ENCODE data around the gene KCNIP4. TPM values are rescaled to one million over a fixed set of nuclear protein-coding genes. Genes with fewer than 3 reads are reported as not detected.

KCNIP4 gene
- total and polyA plus RNA-seq, 2 of the 8 experiments (the other 6 are each of a cell fraction or from before 2014, with no cell fraction given): 0.06 TPM; not detected in 1

DNA sequence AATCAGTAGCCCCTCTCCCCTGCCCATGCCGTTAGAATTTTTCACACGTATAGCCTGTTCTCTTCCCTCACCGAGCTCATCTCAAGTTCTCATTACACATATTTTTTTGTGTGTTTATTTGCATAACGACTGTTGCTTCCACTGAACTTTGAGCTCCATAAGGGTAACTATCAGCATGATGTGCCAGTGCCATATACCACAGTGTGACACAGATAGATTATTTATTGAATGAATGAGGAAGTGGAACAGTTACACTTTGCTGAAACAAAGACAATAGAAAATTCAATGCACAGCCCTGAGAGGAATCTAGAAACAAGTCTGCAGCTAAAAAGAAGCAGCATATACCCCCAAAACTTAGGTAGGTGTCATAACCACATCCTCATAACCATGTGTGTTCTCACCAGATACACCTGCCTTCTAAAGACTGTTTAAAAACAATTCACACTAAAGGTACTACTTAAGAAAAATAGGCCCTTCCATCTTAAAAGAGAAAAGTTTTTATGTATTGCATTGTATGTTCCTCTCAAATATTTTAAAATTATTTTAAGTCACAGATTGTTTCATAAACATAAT, 858.4 kb downstream of the KCNIP4 start:
- Histone ChIP-seq H4K5ac (ENCODE audit: insufficient read length, low read depth, low read length) (no peak overlapping the region), H3K14ac (ENCODE audit: insufficient read length) (no peak overlapping the region), H4K20me1 (replicated peaks in 1 of 2; ENCODE audit: control insufficient read depth in 1 of 2, insufficient read depth in 2 of 2, low read length in 2 of 2) (no peaks in the 10 kb centered on the region), H3K18ac (ENCODE audit: extremely low read depth, low read length) (no peak overlapping the region), H2BK5ac (ENCODE audit: low read depth, low read length) (no peak overlapping the region), H2BK15ac (ENCODE audit: low read length) (no peak overlapping the region), H2BK20ac (ENCODE audit: low read length) (no peak overlapping the region), H3K27me3 (replicated peaks in 1 of 4; ENCODE audit: control insufficient read depth in 3 of 4, extremely low read depth in 1 of 4, insufficient read depth in 3 of 4, low read length in 3 of 4) (no peaks in the 10 kb centered on the region), H4K8ac (ENCODE audit: extremely low read depth, insufficient read depth, low read length) (no peak overlapping the region), H3K79me1 (ENCODE audit: low read depth, low read length) (no peaks in the 10 kb centered on the region), H3K9ac (replicated peaks in 1 of 4; ENCODE audit: extremely low read depth in 1 of 4, low read depth in 3 of 4, low read length in 3 of 4) (no peak overlapping the region), H3K79me2 (ENCODE audit: control insufficient read depth in 1 of 2, insufficient read depth in 2 of 2, low read length in 2 of 2) (no peaks in the 10 kb centered on the region), H2BK12ac (ENCODE audit: low read depth, low read length) (no peak overlapping the region), H3K36me3 (ENCODE audit: control insufficient read depth in 2 of 4, insufficient read depth in 4 of 4, low read length in 3 of 4) (no peaks in the 10 kb centered on the region), H3K27ac (ENCODE audit: low read depth, low read length) (no peak overlapping the region), H3K4me2 (ENCODE audit: insufficient read depth in 1 of 2, low read depth in 2 of 2, low read length in 2 of 2) (no peak overlapping the region), H3K4me3 (ENCODE audit: extremely low read depth in 1 of 4, insufficient read depth in 2 of 4, low read depth in 3 of 4, low read length in 4 of 4) (no peak overlapping the region), H3K23me2 (ENCODE audit: low read depth, low read length) (no peaks in the 10 kb centered on the region), H3K4ac (replicated peaks; ENCODE audit: insufficient read length, low read depth, low read length) (no peak overlapping the region), H3K4me1 (replicated peaks in 1 of 4; ENCODE audit: control insufficient read depth in 3 of 4, insufficient read depth in 4 of 4, low read length in 3 of 4) (no peaks in the 10 kb centered on the region), H2AFZ (ENCODE audit: low read length) (no peak overlapping the region), H4K91ac (replicated peaks; ENCODE audit: insufficient read length, low read length) (no peak overlapping the region), H2AK5ac (ENCODE audit: low read depth, low read length) (no peak overlapping the region), H3K9me3 (ENCODE audit: insufficient read depth in 2 of 2, low read depth in 1 of 2, low read length in 1 of 2) (no peaks in the 10 kb centered on the region), H3K23ac (ENCODE audit: insufficient read length) (no peak overlapping the region), H2BK120ac (replicated peaks; ENCODE audit: low read depth, low read length) (no peak overlapping the region), H3K56ac (replicated peaks; ENCODE audit: insufficient read length, low read depth, low read length) (no peak overlapping the region)
- no peak for DNase-seq (ENCODE audit: low read depth in 1 of 2, low spot score in 2 of 2)
- WGBS, 2 experiments (ENCODE audit: extremely low coverage in 1 of 2, insufficient coverage in 1 of 2, insufficient read length in 1 of 2, insufficient replicate concordance in 2 of 2, low coverage in 1 of 2, low lambda C conversion rate in 2 of 2, missing lambda C conversion rate in 1 of 2): 93% methylated on average over 4 of the region's 4 CpGs; no CpG with 5 or more reads in 1 of the 2 experiments
- CTCF ChIA-PET (ENCODE audit: partially characterized antibody): interaction anchor here (0.6 to 1.5 kb wide), 2 partner anchors 25 to 423 kb away, joined by 3 to 4 read pairs; no protein-coding TSS in a partner anchor
- no peak for FAIRE-seq
- POLR2A ChIA-PET (ENCODE audit: partially characterized antibody): no interaction called here
- TF ChIP-seq KDM4A (IDR thresholded peaks at IDR 0.05; ENCODE audit: low read depth, low read length, severe bottlenecking) (no peak), SP4 (IDR thresholded peaks at IDR 0.05; ENCODE audit: low read length) (no peak), ASH2L (IDR thresholded peaks at IDR 0.05; ENCODE audit: low read length) (no peak), SIRT6 (IDR thresholded peaks at IDR 0.05; ENCODE audit: low read length) (no peak), JUN (IDR thresholded peaks at IDR 0.05; ENCODE audit: low read depth, low read length) (no peak), HDAC6 (IDR thresholded peaks at IDR 0.05; ENCODE audit: low read depth, low read length) (no peak), CBX5 (IDR thresholded peaks at IDR 0.05; ENCODE audit: low read depth, low read length) (no peak)

All from H1 (cell line).